HepG2 (cell line): ENCODE measurements around the gene PDE4D. TPM values are rescaled to one million over a fixed set of nuclear protein-coding genes. Genes with fewer than 3 reads are reported as not detected.

ENCODE experiments used
- ELF1 ChIP-seq: sonication (generic); formaldehyde crosslinking; IDR thresholded peaks from 2 replicates; pipeline ENCODE4 v1.4.0; 2020; ENCODE audit warnings: missing genetic modification reagents
- LRRFIP1 ChIP-seq: sonication (generic); formaldehyde crosslinking; conservative IDR thresholded peaks from 2 replicates; pipeline ENCODE4 v1.4.0; 2020; ENCODE audit warnings: missing genetic modification reagents
- MAF1 ChIP-seq: sonication (generic); formaldehyde crosslinking; IDR thresholded peaks from 2 replicates; pipeline ENCODE4 v1.5.0; 2020; ENCODE audit warnings: missing genetic modification reagents, borderline replicate concordance
- REXO4 ChIP-seq: sonication (generic); formaldehyde crosslinking; IDR thresholded peaks from 2 replicates; pipeline ENCODE4 v1.8.0; 2022; ENCODE audit warnings: missing genetic modification reagents, mild to moderate bottlenecking, borderline replicate concordance
- RXRA ChIP-seq: sonication (generic); formaldehyde crosslinking; IDR thresholded peaks from 2 replicates; pipeline ENCODE4 v1.5.1; 2020; ENCODE audit warnings: missing genetic modification reagents
- SCMH1 ChIP-seq: sonication (generic); formaldehyde crosslinking; IDR thresholded peaks from 2 replicates; pipeline ENCODE4 v1.9.0; 2021; ENCODE audit warnings: missing genetic modification reagents, mild to moderate bottlenecking, borderline replicate concordance
- TP53 ChIP-seq: sonication (generic); formaldehyde crosslinking; conservative IDR thresholded peaks from 2 replicates; pipeline ENCODE4 v1.4.0; 2020; ENCODE audit warnings: missing genetic modification reagents
- ZBTB7A ChIP-seq: sonication (generic); formaldehyde crosslinking; IDR thresholded peaks from 2 replicates; pipeline ENCODE4 v1.8.0; 2022; ENCODE audit warnings: mild to moderate bottlenecking, missing genetic modification reagents
- ZNF646 ChIP-seq: sonication (generic); formaldehyde crosslinking; IDR thresholded peaks from 2 replicates; pipeline ENCODE4 v1.9.0; 2021; ENCODE audit warnings: mild to moderate bottlenecking, missing genetic modification reagents
- polyA plus RNA-seq, 8 experiments: library from polyadenylated mRNA; depleted of rRNA in 3 of 8; stranded (reverse) in 7 of 8; unstranded in 1 of 8; fragments of >200 nt; fragmentation: Illumina TruSeq in 4 of 8; extraction: Trizol in 4 of 8; gene quantifications; 2 replicates each; pipeline versions ENCODE4 v1.2.1 to v1.2.3, GENCODE V29; 2011 to 2016; ENCODE audit warnings: low read depth in 4 of 8, missing spikeins in 1 of 8, mixed read lengths in 1 of 8; ENCODE audit not compliant: insufficient read depth in 1 of 8
- total RNA-seq, 5 experiments: library from RNA; depleted of rRNA; stranded (reverse); fragments of >200 nt; fragmentation: Illumina TruSeq; extraction: Trizol; gene quantifications; 2 replicates each; pipeline ENCODE4 v1.2.3, GENCODE V29; 2016; ENCODE audit warnings: low read depth in 1 of 5

Gene PDE4D
- total and polyA plus RNA-seq, 2 of the 13 experiments (the other 11 are each of a cell fraction or from before 2014, with no cell fraction given) = 7.0 to 12.2 TPM

- no peak for TF ChIP-seq LRRFIP1 (CRISPR knock-in tag)
- TF ChIP-seq SCMH1 (CRISPR knock-in tag) = no peak
- TF ChIP-seq ZNF646 (CRISPR knock-in tag) = no peak
- no peak for TF ChIP-seq REXO4 (CRISPR knock-in tag)
- no peak for TF ChIP-seq TP53 (CRISPR knock-in tag)
- TF ChIP-seq ZBTB7A (CRISPR knock-in tag) = no peak
- no peak for TF ChIP-seq MAF1
- no peak for TF ChIP-seq RXRA
- no peak for TF ChIP-seq ELF1 (CRISPR knock-in tag)
Measured at GRCh38 chr5:58979090-58979489, 914.4 kb downstream of the PDE4D start (continued).
